GM12864 (cell line): ENCODE results near the gene DTNB.

Experiments used
- DNase-seq: peaks from one replicate; pipeline ENCODE4 v3.0.0-alpha.2; 2011; ENCODE audit warnings: low read depth
- H3K4me3 ChIP-seq: 2 replicates; pipeline ENCODE4 v1.5.1; 2011; ENCODE audit warnings: mild to moderate bottlenecking, low read depth, low read length, control low read depth
- TF ChIP-seq, protein P1 (sequence below): IDR thresholded peaks from 2 replicates; pipeline ENCODE4 v1.5.1; 2011; ENCODE audit warnings: low read depth, mild to moderate bottlenecking, moderate library complexity, low read length, control low read depth, inconsistent platforms; ENCODE audit errors: missing control alignments

DTNB gene

DNA sequence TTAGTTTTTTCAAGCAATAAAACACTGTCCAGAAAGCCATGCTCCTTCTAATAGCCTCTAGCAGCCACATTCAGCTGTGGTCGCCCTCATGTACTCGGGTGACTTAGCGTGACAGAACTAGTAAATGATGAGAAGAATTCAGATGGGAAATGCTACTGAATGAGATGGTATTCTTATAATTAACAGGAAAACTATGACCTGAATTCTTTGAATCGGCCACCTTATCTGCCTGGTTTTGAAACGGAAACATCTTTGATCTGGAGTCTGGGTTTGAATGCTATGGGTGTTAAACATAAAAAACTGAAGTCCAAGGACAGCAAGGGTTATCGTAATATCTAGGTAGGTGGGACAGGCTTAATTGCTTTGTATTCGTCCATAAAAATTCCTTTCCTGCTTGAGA lies 192.8 kb downstream of the DTNB start:
- H3K4me3 ChIP-seq = no peak overlapping the region
- no peak for DNase-seq
- TF ChIP-seq, protein P1, sequence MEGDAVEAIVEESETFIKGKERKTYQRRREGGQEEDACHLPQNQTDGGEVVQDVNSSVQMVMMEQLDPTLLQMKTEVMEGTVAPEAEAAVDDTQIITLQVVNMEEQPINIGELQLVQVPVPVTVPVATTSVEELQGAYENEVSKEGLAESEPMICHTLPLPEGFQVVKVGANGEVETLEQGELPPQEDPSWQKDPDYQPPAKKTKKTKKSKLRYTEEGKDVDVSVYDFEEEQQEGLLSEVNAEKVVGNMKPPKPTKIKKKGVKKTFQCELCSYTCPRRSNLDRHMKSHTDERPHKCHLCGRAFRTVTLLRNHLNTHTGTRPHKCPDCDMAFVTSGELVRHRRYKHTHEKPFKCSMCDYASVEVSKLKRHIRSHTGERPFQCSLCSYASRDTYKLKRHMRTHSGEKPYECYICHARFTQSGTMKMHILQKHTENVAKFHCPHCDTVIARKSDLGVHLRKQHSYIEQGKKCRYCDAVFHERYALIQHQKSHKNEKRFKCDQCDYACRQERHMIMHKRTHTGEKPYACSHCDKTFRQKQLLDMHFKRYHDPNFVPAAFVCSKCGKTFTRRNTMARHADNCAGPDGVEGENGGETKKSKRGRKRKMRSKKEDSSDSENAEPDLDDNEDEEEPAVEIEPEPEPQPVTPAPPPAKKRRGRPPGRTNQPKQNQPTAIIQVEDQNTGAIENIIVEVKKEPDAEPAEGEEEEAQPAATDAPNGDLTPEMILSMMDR = no peak

DNA sequence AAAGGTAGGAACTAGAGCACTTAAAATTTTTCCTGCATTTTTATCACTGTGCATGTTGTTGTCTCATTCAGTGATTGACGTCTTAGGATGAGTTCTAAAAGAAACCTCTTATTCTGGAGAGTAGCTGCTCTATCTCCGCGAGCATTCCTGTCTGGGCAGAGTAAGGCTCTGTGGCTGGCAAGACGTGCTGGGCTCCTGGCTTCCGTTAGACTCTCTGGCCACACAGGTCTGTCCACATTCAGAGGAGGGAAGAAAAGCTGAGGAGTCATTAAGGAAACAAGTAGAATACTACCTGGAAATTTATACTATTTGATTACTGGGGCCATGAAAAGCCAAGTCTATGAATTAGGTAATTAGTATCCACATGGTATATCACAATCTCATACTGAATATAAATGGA lies 193.6 kb downstream of the DTNB start:
- no peak overlapping the region for H3K4me3 ChIP-seq
- DNase-seq = no peak
- TF ChIP-seq, protein P1 = no peak

DNA sequence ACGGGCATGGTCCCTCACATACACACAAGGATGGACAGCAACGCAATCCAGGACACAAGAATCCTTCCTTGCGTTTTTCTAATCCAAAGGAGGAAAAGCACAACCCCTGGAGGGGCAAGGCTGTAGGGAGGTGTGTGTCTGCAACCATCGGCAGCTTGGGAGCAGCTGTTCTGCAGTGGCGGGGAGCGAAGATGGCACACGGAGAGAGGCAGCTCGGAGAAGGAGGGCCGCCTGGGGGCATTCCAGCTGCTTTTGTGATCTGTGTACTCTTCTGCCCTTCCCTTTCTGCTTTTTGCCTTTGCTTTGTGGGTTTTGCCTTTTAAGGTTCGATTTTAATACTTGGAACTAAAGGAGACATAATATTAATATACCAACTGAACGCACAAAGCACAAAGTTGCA lies 194.6 kb downstream of the DTNB start:
- TF ChIP-seq, protein P1 = no peak
- H3K4me3 ChIP-seq = no peak overlapping the region
- no peak for DNase-seq

DNA sequence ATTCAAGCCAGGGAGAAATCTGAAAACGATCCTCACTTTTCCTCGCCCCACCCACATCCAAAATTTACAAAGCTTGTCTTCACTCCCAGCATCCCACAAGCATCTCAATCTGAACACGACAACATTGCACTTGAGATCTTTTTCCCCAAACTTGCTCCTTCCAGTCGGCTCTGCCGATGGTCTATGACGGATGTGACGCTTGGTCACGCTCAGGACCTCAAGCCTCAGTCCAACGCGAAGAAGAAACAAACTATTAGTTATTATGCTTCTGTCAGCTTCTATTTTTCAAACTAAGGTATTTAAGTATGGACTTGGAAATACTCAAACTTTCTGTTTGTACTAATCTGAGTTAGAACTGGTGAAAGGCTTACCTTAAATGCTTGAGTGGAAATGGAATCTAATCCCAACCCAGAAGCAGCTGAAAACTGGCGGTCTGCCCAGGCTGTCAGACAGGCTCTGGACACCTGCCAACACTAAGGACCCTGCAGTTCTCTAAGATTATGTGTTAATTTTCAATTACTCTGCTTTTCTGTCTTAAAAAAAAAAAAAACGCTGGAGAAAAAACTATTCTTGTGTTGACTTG lies 199.5 kb downstream of the DTNB start:
- TF ChIP-seq, protein P1 = no peak
- no peak overlapping the region for H3K4me3 ChIP-seq
- no peak for DNase-seq

DNA sequence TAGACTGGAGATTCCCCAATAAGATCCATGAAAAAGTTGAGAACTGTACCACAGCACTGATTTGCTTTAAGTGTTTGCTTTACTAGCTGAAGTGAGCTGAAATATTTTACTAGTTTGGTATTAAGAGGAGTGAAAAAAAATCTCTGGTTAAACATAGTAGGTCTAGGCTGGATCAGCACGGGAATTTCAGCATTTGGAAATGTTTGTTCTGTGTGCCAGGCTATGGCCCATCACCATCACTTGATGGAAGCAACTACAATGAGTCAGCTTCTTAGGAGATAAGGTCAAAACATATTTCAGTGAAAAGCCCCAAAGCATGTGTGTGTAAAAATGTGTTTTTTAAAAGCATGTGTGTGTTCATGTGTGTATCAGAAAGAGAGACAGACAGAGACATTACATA lies 200.2 kb downstream of the DTNB start:
- no peak for DNase-seq
- H3K4me3 ChIP-seq = no peak overlapping the region
- TF ChIP-seq, protein P1 = no peak

DNA sequence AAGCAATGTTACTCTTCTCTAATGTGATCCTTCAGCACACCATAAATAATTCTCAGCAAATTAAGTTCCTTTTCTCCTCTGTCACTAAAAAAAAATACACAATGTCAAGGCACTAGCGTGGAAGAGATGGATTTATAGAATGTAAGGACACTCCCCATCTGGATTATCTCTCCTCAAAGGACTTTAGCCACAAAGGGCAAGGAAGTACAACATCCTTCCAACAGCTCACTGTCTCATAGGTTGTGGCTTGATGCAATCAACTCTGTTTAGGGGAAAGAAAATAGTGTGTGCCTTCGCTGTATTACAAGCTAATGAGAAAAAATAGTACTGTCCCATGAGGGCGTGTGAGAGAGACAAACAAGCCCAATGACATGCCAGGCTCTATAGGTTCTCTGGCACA lies 202.6 kb downstream of the DTNB start:
- H3K4me3 ChIP-seq = no peak overlapping the region
- TF ChIP-seq, protein P1 = no peak
- DNase-seq = no peak

DNA sequence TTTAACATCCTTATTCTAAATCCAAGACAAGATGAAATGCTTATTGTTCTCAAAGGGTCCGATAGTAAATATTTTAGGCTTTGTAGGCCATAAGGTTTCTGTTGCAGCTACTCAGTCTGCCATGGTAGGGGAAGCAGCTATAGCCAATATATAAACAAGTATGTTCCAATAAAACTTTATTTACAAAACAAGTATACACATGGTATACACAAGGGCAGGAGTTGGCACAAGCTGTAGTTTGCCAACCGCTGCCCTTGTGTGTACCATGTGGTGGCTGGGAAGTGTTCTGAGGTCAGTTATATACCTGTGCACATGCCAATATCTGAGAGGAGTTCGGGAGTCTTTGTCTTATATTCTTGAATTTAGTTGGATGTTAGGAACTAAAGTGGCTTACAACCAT lies 205.6 kb downstream of the DTNB start:
- no peak overlapping the region for H3K4me3 ChIP-seq
- no peak for DNase-seq
- TF ChIP-seq, protein P1 = no peak
